Anterior cingulate cortex (tissue), 58 donors: ENCODE results near the gene CASZ1.

Experiments
- DNase-seq, 58 donors: peaks; one replicate each; lab custom pipeline; 2025; lab: John Stamatoyannopoulos, UW

Gene CASZ1

GRCh38 chr1:10717296-10718082, 79.0 kb downstream of the CASZ1 start:
- no peak for DNase-seq

- no peak for DNase-seq
Measured at GRCh38 chr1:10716840-10717239, 79.6 kb downstream of the CASZ1 start.

GRCh38 chr1:10714337-10715114, 81.9 kb downstream of the CASZ1 start:
- DNase-seq: no peak

GRCh38 chr1:10713614-10714013, 82.8 kb downstream of the CASZ1 start:
- no peak for DNase-seq

- no peak for DNase-seq
Measured at GRCh38 chr1:10712568-10713362, 83.7 kb downstream of the CASZ1 start.

GRCh38 chr1:10710489-10710888, 86.0 kb downstream of the CASZ1 start:
- no peak for DNase-seq

GRCh38 chr1:10709646-10710045, 86.8 kb downstream of the CASZ1 start:
- DNase-seq: no peak

GRCh38 chr1:10709165-10709564, 87.3 kb downstream of the CASZ1 start:
- no peak for DNase-seq

GRCh38 chr1:10708757-10709156, 87.7 kb downstream of the CASZ1 start:
- no peak for DNase-seq

GRCh38 chr1:10707208-10707607, 89.2 kb downstream of the CASZ1 start:
- DNase-seq: no peak

- no peak for DNase-seq
Measured at GRCh38 chr1:10706376-10706913, 90.0 kb downstream of the CASZ1 start.

- DNase-seq: no peak
Measured at GRCh38 chr1:10705953-10706352, 90.5 kb downstream of the CASZ1 start.

- no peak for DNase-seq
Measured at GRCh38 chr1:10704368-10704882, 92.0 kb downstream of the CASZ1 start.

GRCh38 chr1:10703702-10704101, 92.7 kb downstream of the CASZ1 start:
- DNase-seq: no peak

- no peak for DNase-seq
Measured at GRCh38 chr1:10701145-10701544, 95.3 kb downstream of the CASZ1 start.

- no peak for DNase-seq
Measured at GRCh38 chr1:10699470-10699835, 97.0 kb downstream of the CASZ1 start.

- no peak for DNase-seq
Measured at GRCh38 chr1:10698726-10699469, 97.5 kb downstream of the CASZ1 start.

GRCh38 chr1:10697621-10698160, 98.8 kb downstream of the CASZ1 start:
- DNase-seq: no peak

- DNase-seq: no peak
Measured at GRCh38 chr1:10696977-10697376, 99.5 kb downstream of the CASZ1 start.
